Fibroblast of lung (primary cell): ENCODE results near the gene MOBP.

Source experiments
- EZH2 ChIP-seq: IDR thresholded peaks from 2 replicates; pipeline ENCODE4 v1.5.1; 2012; ENCODE audit warnings: low read length, control low read depth, mild to moderate bottlenecking; ENCODE audit errors: missing control alignments
- TF ChIP-seq, protein P1 (sequence below), 2 donors: IDR thresholded peaks in 1 of 2; conservative IDR thresholded peaks in 1 of 2; 1 replicate in 1 of 2; 2 replicates in 1 of 2; pipeline ENCODE4 v1.5.1; 2011 to 2012; ENCODE audit warnings: low read length in 2 of 2, control low read depth in 1 of 2, inconsistent platforms in 1 of 2, low read depth in 1 of 2, mild to moderate bottlenecking in 1 of 2

DNA sequence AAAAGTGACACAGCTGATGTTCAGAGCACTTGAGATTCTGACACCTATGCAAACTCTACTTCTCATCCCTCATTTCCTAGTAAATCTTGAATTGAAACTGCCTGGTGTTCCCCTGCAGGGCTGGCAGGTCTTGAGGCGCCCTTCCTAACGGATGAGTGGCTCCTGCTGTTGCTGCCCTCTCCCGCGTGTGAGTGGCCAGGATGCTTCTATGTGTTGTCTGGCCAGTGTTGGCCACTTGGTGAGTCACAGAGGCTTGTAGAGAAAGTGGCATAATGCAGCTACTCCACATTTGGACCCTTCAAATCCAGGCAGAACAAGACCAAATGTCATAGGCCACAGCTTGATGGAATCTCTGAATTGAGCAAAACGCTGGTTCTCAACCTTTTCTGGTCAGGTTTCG lies 63.6 kb downstream of the MOBP start:
- TF ChIP-seq, protein P1, sequence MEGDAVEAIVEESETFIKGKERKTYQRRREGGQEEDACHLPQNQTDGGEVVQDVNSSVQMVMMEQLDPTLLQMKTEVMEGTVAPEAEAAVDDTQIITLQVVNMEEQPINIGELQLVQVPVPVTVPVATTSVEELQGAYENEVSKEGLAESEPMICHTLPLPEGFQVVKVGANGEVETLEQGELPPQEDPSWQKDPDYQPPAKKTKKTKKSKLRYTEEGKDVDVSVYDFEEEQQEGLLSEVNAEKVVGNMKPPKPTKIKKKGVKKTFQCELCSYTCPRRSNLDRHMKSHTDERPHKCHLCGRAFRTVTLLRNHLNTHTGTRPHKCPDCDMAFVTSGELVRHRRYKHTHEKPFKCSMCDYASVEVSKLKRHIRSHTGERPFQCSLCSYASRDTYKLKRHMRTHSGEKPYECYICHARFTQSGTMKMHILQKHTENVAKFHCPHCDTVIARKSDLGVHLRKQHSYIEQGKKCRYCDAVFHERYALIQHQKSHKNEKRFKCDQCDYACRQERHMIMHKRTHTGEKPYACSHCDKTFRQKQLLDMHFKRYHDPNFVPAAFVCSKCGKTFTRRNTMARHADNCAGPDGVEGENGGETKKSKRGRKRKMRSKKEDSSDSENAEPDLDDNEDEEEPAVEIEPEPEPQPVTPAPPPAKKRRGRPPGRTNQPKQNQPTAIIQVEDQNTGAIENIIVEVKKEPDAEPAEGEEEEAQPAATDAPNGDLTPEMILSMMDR (conservative IDR thresholded peaks at IDR 0.05 in 1 of 2, IDR thresholded peaks at IDR 0.05 in 1 of 2; ENCODE audit: low read depth in 1 of 2, low read length in 2 of 2): no peak
- TF ChIP-seq EZH2: no peak
